HG03442 (cell line): ENCODE data around the gene SNX20.

ENCODE experiments used
- ATAC-seq: cut with Tn5 transposase; IDR thresholded peaks from one replicate; pipeline ENCODE4 v1.9.1; 2021; ENCODE audit warnings: mild to moderate bottlenecking, moderate library complexity; ENCODE audit not compliant: unreplicated experiment

SNX20 gene

GRCh38 chr16:50705436-50706110, 24.5 kb upstream of the SNX20 start:
- ATAC-seq = no peak

GRCh38 chr16:50704245-50704644, 23.1 kb upstream of the SNX20 start:
- no peak for ATAC-seq

DNA sequence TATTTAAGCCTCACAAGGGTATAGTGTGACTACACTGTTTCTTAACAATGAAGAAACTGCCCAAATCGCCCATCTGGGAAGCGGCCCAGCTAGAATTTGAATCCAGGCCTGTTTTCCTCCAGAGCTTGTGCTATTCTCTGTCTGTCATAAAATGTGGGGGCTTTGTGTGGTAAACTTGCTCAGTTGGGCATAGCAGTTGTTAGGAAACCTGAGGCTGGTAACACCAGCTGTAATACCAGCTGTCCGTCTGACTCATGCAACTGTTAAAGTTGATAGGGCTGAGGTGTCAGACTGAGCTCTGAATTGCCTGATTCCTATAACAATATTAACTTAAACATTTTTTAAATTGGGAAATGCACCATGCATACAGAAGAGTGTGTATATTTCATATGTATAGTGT, 21.6 kb upstream of the SNX20 start:
- ATAC-seq = no peak

DNA sequence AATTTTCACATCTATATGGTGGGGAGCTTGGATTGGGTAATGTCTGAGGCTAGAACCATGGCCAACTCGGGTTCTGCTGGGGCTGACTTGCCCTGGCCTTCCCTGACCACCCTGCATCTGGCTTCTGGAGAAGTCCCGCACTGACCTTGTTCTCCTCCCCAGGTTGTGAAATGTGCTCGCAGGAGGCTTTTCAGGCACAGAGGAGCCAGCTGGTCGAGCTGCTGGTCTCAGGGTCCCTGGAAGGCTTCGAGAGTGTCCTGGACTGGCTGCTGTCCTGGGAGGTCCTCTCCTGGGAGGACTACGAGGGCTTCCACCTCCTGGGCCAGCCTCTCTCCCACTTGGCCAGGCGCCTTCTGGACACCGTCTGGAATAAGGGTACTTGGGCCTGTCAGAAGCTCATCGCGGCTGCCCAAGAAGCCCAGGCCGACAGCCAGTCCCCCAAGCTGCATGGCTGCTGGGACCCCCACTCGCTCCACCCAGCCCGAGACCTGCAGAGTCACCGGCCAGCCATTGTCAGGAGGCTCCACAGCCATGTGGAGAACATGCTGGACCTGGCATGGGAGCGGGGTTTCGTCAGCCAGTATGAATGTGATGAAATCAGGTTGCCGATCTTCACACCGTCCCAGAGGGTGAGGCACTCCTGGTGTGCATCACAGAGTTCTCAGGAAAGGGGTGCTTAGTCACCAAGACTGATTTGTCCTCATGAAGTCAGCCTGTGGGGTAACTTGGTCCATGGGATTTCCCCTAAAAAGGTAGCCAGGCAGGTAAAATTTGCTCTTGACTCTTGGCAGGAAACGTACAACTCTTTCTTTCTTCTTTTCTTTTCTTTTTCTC, 18.4 kb upstream of the SNX20 start:
- no peak for ATAC-seq

DNA sequence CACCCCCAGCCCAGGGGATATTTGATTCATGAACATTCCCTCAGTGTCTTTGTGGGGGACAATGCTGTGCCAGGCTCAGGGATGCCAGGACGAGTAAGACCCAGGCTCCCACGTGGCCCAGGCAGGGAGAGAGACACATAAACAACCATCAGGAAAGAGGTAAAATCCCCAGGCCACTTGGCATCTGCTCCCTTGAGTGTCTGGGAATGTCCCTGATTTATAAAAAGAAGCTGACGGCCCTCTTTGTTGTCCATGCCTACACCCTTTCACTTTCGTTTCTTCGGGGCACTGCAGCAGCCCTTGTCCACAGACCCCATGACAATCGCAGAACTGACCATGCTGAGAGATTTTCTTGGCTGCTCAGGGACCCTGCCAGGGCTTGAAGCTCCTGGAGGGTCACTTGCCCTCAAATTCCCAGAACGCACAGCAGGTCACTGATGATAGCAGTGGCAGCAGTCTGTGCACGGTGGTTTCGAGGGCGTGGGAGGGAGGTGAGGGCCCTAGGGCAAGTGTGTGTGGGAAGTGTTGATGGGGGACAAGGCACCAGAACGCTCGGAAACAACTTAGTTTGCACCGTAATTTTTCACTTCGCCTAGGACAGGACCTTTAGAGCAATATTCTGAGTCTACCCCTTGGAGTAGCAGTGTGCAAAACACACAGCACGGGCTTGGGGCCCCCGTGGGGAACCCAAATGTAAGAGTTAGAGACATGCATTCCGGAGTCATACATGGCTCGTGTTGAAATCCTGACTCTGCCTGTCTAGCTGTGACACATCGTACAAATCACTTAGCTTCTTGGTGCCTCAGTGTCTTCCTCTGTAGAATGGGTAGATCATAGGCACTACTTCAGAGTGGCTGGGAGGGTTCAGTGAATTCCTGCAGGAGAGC, 17.0 kb upstream of the SNX20 start:
- peak; percentile 44 for ATAC-seq

GRCh38 chr16:50697421-50697715, 16.3 kb upstream of the SNX20 start:
- no peak for ATAC-seq

DNA sequence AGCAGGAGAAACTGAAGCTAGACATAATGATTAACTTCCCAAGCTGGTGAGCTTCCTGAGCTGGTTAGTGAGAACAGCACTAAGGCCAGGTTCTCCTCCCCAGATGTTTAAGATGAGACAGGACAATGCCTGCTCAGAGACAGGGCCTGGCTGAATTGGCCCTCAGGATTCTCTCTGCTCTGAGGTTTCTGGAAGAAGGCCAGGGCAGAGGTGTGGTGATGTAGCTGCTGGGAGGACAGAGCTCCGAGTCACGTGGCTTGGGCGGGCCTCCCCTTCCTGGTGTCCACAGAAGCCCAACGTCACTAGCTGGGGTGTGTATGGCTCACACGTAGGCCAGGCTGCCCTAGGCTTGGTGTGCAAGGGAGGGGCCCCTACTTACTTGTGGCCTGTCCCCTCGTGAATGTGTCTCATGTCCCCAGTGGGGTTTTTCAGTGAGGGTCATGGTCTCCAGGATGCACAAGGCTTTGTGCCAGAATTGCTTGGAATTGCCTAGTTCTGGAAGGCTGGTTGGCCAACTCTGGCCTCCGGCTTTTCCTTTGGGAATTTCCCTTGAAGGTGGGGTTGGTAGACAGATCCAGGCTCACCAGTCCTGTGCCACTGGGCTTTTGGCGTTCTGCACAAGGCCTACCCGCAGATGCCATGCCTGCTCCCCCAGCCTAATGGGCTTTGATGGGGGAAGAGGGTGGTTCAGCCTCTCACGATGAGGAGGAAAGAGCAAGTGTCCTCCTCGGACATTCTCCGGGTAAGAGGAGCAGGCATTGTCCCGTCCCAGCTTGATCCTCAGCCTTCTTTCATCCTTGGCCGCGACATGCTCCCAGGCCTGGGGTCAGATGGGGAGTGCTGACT, 15.7 kb upstream of the SNX20 start:
- peak; percentile 51 for ATAC-seq

- ATAC-seq = no peak
Measured at GRCh38 chr16:50696126-50696525, 15.0 kb upstream of the SNX20 start.

GRCh38 chr16:50695017-50696000, 14.2 kb upstream of the SNX20 start:
- no peak for ATAC-seq

- no peak for ATAC-seq
Measured at GRCh38 chr16:50694206-50694605, 13.1 kb upstream of the SNX20 start.

DNA sequence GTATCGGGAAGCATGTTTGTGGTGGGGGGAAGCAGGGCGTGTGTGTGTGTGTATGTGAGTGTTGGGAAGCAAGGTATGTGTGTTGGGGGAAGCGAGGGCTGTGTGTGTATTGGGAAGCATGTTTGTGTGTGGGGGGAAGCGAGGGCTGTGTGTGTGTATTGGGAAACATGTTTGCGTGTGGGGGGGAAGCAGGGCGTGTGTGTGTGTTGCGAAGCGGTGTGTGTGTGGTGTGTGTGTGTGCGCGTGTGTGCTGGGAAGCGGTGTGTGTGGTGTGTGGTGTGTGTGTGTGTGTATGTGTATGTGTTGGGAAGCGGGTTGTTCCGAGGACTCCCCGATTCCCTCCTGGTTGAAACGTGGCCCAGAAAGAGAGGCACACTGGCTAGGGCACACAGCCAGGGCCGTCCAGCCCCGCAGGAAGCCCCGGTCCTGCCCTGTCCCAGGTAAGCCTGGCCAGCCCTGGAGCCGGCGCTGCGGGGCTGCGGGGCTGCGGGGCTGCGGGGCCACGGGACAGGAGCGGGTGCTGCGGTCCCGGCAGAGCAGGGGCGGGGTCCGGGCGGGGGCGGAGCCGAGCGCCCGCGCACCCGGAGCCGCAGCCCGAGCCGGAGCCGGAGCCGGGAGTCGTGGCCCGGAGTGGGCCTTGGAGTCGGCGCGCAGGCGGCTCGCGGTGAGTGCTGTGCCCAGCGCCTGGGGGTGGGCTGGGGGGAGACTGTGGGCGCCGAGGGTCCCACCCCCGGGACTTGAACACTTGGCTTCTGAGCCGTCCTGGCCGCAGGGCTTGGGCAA, 12.1 kb upstream of the SNX20 start, which contains the start of gene NOD2:
NOD2 (plus strand) TSS at position 608 of the 783 bp plus-strand sequence. CDS start 5,890 bp downstream, outside the sequence.
- ATAC-seq = no peak

DNA sequence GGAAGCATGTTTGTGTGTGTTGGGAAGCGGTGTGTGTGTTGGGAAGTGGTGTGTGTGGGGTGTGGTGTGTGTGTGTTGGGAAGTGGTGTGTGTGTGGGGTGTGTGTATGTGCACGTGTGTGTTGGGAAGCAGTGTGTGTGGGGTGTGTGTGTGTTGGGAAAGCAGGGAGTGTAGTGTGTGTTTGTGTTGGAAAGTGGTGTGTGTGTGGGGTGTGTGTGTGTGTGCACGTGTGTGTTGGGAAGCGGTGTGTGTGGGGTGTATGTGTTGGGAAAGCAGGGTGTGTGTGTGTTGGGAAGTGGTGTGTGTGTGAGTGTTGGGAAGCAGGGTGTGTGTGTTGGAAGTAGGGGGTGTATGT, 11.5 kb upstream of the SNX20 start:
- no peak for ATAC-seq

GRCh38 chr16:50690177-50690576, 9.1 kb upstream of the SNX20 start:
- ATAC-seq = peak; percentile 46

DNA sequence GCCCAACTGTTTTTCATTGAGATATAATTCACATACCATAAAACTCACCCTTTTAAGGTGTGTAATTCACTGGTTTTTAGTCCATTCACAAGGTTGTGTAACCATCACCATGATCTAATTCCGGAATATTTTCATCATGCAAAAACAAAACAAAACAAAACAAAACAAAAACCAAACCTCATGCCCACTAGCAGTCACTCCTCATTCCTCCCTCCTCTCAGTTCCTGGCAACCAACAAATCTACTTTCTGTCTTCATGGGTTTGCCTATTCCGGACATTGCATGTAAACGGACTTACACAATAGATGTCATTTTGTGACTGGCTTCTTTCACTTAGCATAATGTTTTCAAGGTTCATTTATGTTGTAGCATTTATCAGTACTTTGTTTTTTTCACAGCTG, 7.8 kb upstream of the SNX20 start:
- no peak for ATAC-seq

DNA sequence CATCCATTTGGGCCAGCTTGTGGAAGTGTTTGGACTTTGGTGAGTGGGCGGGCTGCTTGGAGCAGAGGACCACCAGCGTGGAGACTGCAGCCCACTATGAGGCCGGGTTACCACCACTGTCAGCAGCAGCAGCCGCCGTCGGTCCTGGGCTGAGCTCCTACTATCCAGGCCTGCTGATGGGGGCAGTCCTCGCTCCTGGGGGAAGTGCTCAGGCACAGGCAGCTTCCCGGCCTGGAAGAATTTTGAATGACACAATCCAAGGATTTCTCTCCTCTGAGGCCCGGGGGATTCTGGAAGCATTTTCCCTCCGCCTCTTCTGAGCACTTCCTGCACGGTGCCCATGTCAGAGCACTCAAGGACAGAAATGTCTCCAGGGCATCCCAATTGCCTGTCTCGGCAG, 7.0 kb upstream of the SNX20 start:
- ATAC-seq = no peak

GRCh38 chr16:50685462-50686063, 4.5 kb upstream of the SNX20 start:
- ATAC-seq = no peak

DNA sequence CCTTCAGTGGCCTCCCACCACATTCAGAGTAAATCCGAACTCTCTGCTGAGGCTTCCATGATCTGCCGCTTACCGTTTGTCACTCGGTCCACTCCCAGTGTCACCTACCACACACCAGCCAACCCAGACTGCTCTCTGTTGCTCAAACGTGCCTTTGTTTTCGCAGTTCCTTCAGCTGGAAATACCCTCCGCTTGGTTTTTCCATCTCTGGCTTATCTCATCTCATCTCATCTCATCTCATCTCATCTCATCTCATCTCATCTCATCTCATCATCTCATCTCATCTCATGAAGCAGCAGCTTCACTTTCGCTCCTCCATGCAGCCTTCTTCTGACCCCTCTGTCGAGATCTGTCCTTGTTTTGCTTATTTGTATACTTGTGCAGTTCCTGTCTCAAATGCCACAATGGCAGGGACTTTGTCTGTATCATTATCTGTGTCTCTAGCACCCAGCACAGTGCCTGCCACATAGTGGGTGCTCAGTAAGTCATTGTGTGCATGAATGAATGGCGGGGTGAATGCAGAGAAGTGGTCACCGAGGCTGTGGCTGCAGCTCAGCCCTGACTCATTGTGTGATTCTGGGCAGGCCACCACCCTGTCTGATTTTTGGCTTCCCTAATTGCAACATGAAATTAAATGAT, 3.8 kb upstream of the SNX20 start:
- no peak for ATAC-seq
